SK-N-MC (cell line): ENCODE results near the gene CIP2A.

ENCODE experiments used
- EZH2 ChIP-seq: fragments of 200-600 bp; sonication (generic); IDR thresholded peaks from one replicate; pipeline ENCODE4 v1.6.1; 2017; ENCODE audit warnings: antibody characterized with exemption
- FOXP2 ChIP-seq: optimal IDR thresholded peaks from 2 replicates; pipeline ENCODE3; 2011; ENCODE audit warnings: mild to moderate bottlenecking, moderate library complexity; ENCODE audit not compliant: insufficient read depth; ENCODE audit errors: extremely low read length, control extremely low read depth
- POLR2AphosphoS5 ChIP-seq: IDR thresholded peaks from 2 replicates; pipeline ENCODE4 v1.6.1; 2012; ENCODE audit warnings: mild to moderate bottlenecking, low read depth, low read length, borderline replicate concordance

DNA sequence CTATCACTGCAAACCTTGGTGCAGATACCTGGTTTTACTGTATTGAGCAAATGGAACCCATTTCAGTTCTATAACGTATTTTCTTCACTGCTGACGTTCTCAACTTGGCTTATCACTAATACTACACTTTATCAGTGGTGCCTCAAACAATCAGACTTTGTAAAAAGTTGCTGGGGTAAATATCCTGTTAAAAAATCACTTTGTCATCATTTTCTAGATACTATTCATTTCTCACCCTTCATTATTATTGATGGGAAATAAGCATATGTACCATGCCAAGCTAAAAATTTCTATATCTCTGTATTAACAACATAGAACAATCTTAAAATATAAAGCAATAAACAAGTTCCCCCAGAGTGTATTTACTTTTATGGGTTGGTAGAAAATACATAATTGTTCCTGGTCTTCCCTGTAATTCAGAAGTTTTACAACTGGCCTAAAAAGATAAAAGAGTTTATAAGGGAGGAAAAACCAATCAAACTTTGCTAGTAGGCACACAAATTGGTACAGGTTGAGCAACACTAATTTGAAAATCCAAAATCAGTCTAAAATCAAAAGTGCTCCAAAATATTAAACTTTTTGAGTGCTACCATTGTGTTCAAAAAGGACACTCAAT lies 33.2 kb downstream of the CIP2A start:
- TF ChIP-seq POLR2AphosphoS5 (no peak), EZH2 (no peak), FOXP2 (no peak)
